Stimulated activated naive B cell treated with anti-CD40 and anti-IgM and Interleukin-4, amounts not matched to agents 10 μg/mL and 1 μg/mL and 100 μg/mL, for 72 hours (primary cell): ENCODE data around the gene ZNF784.

Experiments used
- ATAC-seq, 2 donors: fragments of 150-1000 bp; cut with Tn5 transposase; replicated peaks; 2 replicates each; pipeline ENCODE4 v1.10.0; 2021; ENCODE audit warnings: moderate library complexity in 1 of 2
- DNase-seq: peaks from one replicate; pipeline ENCODE4 v3.0.0; 2021
- H3K27ac Mint-ChIP-seq: one replicate; pipeline ENCODE4 v1.8.0; 2022; ENCODE audit warnings: mild to moderate bottlenecking, mixed read lengths
- H3K27me3 Mint-ChIP-seq, 2 donors: one replicate each; pipeline ENCODE4 v1.8.0; 2022; ENCODE audit warnings: mixed read lengths in 2 of 2
- H3K36me3 Mint-ChIP-seq, 2 donors: one replicate each; pipeline ENCODE4 v1.8.0; 2022; ENCODE audit warnings: mixed read lengths in 2 of 2, mild to moderate bottlenecking in 1 of 2
- H3K4me1 Mint-ChIP-seq, 2 donors: one replicate each; pipeline ENCODE4 v1.8.0; 2022; ENCODE audit warnings: mixed read lengths in 2 of 2, mild to moderate bottlenecking in 1 of 2
- H3K4me3 Mint-ChIP-seq, 2 donors: one replicate each; pipeline ENCODE4 v1.8.0; 2022; ENCODE audit warnings: mild to moderate bottlenecking in 2 of 2, mixed read lengths in 2 of 2, moderate library complexity in 1 of 2
- H3K9me3 Mint-ChIP-seq, 2 donors: one replicate each; pipeline ENCODE4 v1.8.0; 2022; ENCODE audit warnings: mixed read lengths in 2 of 2, mild to moderate bottlenecking in 1 of 2

ZNF784 gene

GRCh38 chr19:55663846-55664536, 39.6 kb upstream of the ZNF784 start:
- Mint-ChIP-seq H3K4me3 (peak overlapping the region in 1 of 2 donors; percentile 13), H3K36me3 (peaks cover 54 to 65% of the 10 kb centered on the region in 2 donors), H3K9me3 (no peaks in the 10 kb centered on the region), H3K4me1 (peaks cover 27 to 45% of the 10 kb centered on the region in 2 donors), H3K27me3 (no peaks in the 10 kb centered on the region), H3K27ac (no peak overlapping the region)
- ATAC-seq (no peak), DNase-seq (no peak)

GRCh38 chr19:55661826-55662225, 37.5 kb upstream of the ZNF784 start:
- Mint-ChIP-seq H3K27ac (peak overlapping the region; percentile 48), H3K4me1 (peaks cover 36 to 67% of the 10 kb centered on the region in 2 donors)

GRCh38 chr19:55660991-55661390, 36.6 kb upstream of the ZNF784 start:
- H3K36me3 Mint-ChIP-seq, result peaks cover 50 to 57% of the 10 kb centered on the region in 2 donors
- no peak for DNase-seq
- peaks cover 37 to 69% of the 10 kb centered on the region in 2 donors for H3K4me1 Mint-ChIP-seq
- H3K27me3 Mint-ChIP-seq, result no peaks in the 10 kb centered on the region
- no peak for ATAC-seq
- no peak overlapping the region for H3K4me3 Mint-ChIP-seq
- no peaks in the 10 kb centered on the region for H3K9me3 Mint-ChIP-seq
- H3K27ac Mint-ChIP-seq, result no peak overlapping the region

More at GRCh38 chr19:55661826-55662225, 37.5 kb upstream of the ZNF784 start:
- ATAC-seq, result no peak
- Mint-ChIP-seq H3K9me3 (no peaks in the 10 kb centered on the region), H3K4me3 (peak overlapping the region in 1 of 2 donors; percentile 8), H3K36me3 (peaks cover 49 to 61% of the 10 kb centered on the region in 2 donors), H3K27me3 (no peaks in the 10 kb centered on the region)
- DNase-seq, result no peak

GRCh38 chr19:55660404-55660803, 36.0 kb upstream of the ZNF784 start:
- Mint-ChIP-seq H3K27me3 (no peaks in the 10 kb centered on the region), H3K9me3 (no peaks in the 10 kb centered on the region), H3K36me3 (peaks cover 52 to 60% of the 10 kb centered on the region in 2 donors), H3K27ac (peak overlapping the region; percentile 67), H3K4me3 (no peak overlapping the region), H3K4me1 (peaks cover 40 to 68% of the 10 kb centered on the region in 2 donors)
- ATAC-seq (no peak), DNase-seq (no peak)

- H3K4me1 Mint-ChIP-seq, result peaks cover 40 to 68% of the 10 kb centered on the region in 2 donors
- peak overlapping the region; percentile 63 to 74 for H3K4me3 Mint-ChIP-seq
- no peaks in the 10 kb centered on the region for H3K9me3 Mint-ChIP-seq
Measured at GRCh38 chr19:55659822-55660221, 35.5 kb upstream of the ZNF784 start.

GRCh38 chr19:55658846-55659459, 34.6 kb upstream of the ZNF784 start:
- ATAC-seq, result no peak
- H3K36me3 Mint-ChIP-seq, result peaks cover 48 to 61% of the 10 kb centered on the region in 2 donors
- peak overlapping the region; percentile 94 for H3K27ac Mint-ChIP-seq
- H3K27me3 Mint-ChIP-seq, result no peaks in the 10 kb centered on the region
- no peak for DNase-seq
- H3K4me1 Mint-ChIP-seq, result peaks cover 40 to 68% of the 10 kb centered on the region in 2 donors
- H3K9me3 Mint-ChIP-seq, result no peaks in the 10 kb centered on the region
- peak overlapping the region; percentile 57 to 63 for H3K4me3 Mint-ChIP-seq

More at GRCh38 chr19:55659822-55660221, 35.5 kb upstream of the ZNF784 start:
- no peaks in the 10 kb centered on the region for H3K27me3 Mint-ChIP-seq
- DNase-seq (no peak), ATAC-seq (no peak)
- peaks cover 53 to 61% of the 10 kb centered on the region in 2 donors for H3K36me3 Mint-ChIP-seq
- H3K27ac Mint-ChIP-seq, result peak overlapping the region; percentile 94

GRCh38 chr19:55656988-55657747, 32.8 kb upstream of the ZNF784 start:
- no peaks in the 10 kb centered on the region for H3K27me3 Mint-ChIP-seq
- H3K9me3 Mint-ChIP-seq, result no peaks in the 10 kb centered on the region
- H3K27ac Mint-ChIP-seq, result peak overlapping the region; percentile 31

GRCh38 chr19:55656552-55656951, 32.2 kb upstream of the ZNF784 start:
- no peaks in the 10 kb centered on the region for H3K27me3 Mint-ChIP-seq
- DNase-seq (no peak), ATAC-seq (no peak)
- H3K36me3 Mint-ChIP-seq, result peaks cover 38 to 48% of the 10 kb centered on the region in 2 donors
- peak overlapping the region; percentile 90 for H3K4me3 Mint-ChIP-seq
- H3K27ac Mint-ChIP-seq, result peak overlapping the region; percentile 99
- H3K9me3 Mint-ChIP-seq, result no peaks in the 10 kb centered on the region
- H3K4me1 Mint-ChIP-seq, result peaks cover 32 to 56% of the 10 kb centered on the region in 2 donors

More at GRCh38 chr19:55656988-55657747, 32.8 kb upstream of the ZNF784 start:
- H3K4me1 Mint-ChIP-seq, result peaks cover 31 to 56% of the 10 kb centered on the region in 2 donors
- DNase-seq (no peak), ATAC-seq (no peak)
- H3K36me3 Mint-ChIP-seq, result peaks cover 37 to 48% of the 10 kb centered on the region in 2 donors
- peak overlapping the region; percentile 90 for H3K4me3 Mint-ChIP-seq

GRCh38 chr19:55655648-55656040, 31.3 kb upstream of the ZNF784 start:
- Mint-ChIP-seq H3K36me3 (peaks cover 42 to 53% of the 10 kb centered on the region in 2 donors), H3K27me3 (no peaks in the 10 kb centered on the region), H3K27ac (peak overlapping the region; percentile 99), H3K9me3 (no peaks in the 10 kb centered on the region), H3K4me3 (peak overlapping the region; percentile 90), H3K4me1 (peaks cover 37 to 63% of the 10 kb centered on the region in 2 donors)
- no peak for ATAC-seq
- DNase-seq, result no peak

GRCh38 chr19:55654868-55655647, 30.7 kb upstream of the ZNF784 start, which contains the start of gene U2AF2:
TSS of gene U2AF2 (plus strand) at chr19:55655035. CDS start at chr19:55655105, 70 bp downstream.
- Mint-ChIP-seq H3K27me3 (no peaks in the 10 kb centered on the region), H3K4me3 (peak within 1 kb of the TSS; percentile 90), H3K9me3 (no peaks in the 10 kb centered on the region), H3K27ac (peak within 1 kb of the TSS; percentile 99), H3K36me3 (peaks cover 42 to 53% of the 10 kb centered on the region in 2 donors), H3K4me1 (peaks cover 41 to 63% of the 10 kb centered on the region in 2 donors)
- DNase-seq (peak; percentile 77), ATAC-seq (peak; percentile 60)

- H3K27ac Mint-ChIP-seq, result peak overlapping the region; percentile 99
- no peaks in the 10 kb centered on the region for H3K27me3 Mint-ChIP-seq
- no peaks in the 10 kb centered on the region for H3K9me3 Mint-ChIP-seq
Measured at GRCh38 chr19:55654323-55654867, 30.0 kb upstream of the ZNF784 start.

GRCh38 chr19:55653651-55654322, 29.4 kb upstream of the ZNF784 start:
- ATAC-seq (peak; percentile 52), DNase-seq (peak; percentile 97)
- no peaks in the 10 kb centered on the region for H3K27me3 Mint-ChIP-seq
- H3K27ac Mint-ChIP-seq, result peak overlapping the region; percentile 99
- peak overlapping the region; percentile 90 for H3K4me3 Mint-ChIP-seq
- peaks cover 44 to 63% of the 10 kb centered on the region in 2 donors for H3K4me1 Mint-ChIP-seq
- H3K9me3 Mint-ChIP-seq, result no peaks in the 10 kb centered on the region
- H3K36me3 Mint-ChIP-seq, result peaks cover 39 to 56% of the 10 kb centered on the region in 2 donors

More at GRCh38 chr19:55654323-55654867, 30.0 kb upstream of the ZNF784 start:
- peaks cover 41 to 53% of the 10 kb centered on the region in 2 donors for H3K36me3 Mint-ChIP-seq
- ATAC-seq (peak; percentile 62 to 72), DNase-seq (peak; percentile 99)
- peaks cover 41 to 63% of the 10 kb centered on the region in 2 donors for H3K4me1 Mint-ChIP-seq
- H3K4me3 Mint-ChIP-seq, result peak overlapping the region; percentile 90
